Liver (tissue), 3 donors: ENCODE measurements around the gene SCPEP1.

ENCODE experiments used
- CTCF ChIP-seq: fragments of 150-350 bp; IDR thresholded peaks from 2 replicates; pipeline ENCODE4 v1.5.1; 2017; ENCODE audit warnings: improper control_type of control experiment, low read depth, low read length; ENCODE audit not compliant: missing input control
- FOXA1 ChIP-seq: IDR thresholded peaks from 2 replicates; pipeline ENCODE4 v1.6.1; 2016; ENCODE audit warnings: antibody characterized with exemption
- MAX ChIP-seq: IDR thresholded peaks from 2 replicates; pipeline ENCODE4 v1.6.1; 2016; ENCODE audit warnings: antibody characterized with exemption
- SP1 ChIP-seq: IDR thresholded peaks from 2 replicates; pipeline ENCODE4 v1.6.1; 2018; ENCODE audit warnings: antibody characterized with exemption, mild to moderate bottlenecking
- TAF1 ChIP-seq: conservative IDR thresholded peaks from 2 replicates; pipeline ENCODE4 v1.6.1; 2016; ENCODE audit warnings: antibody characterized with exemption, mild to moderate bottlenecking
- YY1 ChIP-seq: IDR thresholded peaks from 2 replicates; pipeline ENCODE4 v1.6.1; 2016; ENCODE audit warnings: antibody characterized with exemption, mild to moderate bottlenecking
- TF ChIP-seq, protein P1 (sequence below): IDR thresholded peaks from 2 replicates; pipeline ENCODE4 v1.6.1; 2016; ENCODE audit warnings: antibody characterized with exemption, mild to moderate bottlenecking
- donor health status: healthy.
- donor health status: healthy.

GRCh38 chr17:57001541-57001940 lies 23.6 kb downstream of the SCPEP1 start:
- TF ChIP-seq CTCF: no peak
- TF ChIP-seq MAX: no peak
- no peak for TF ChIP-seq SP1
- no peak for TF ChIP-seq FOXA1
- no peak for TF ChIP-seq YY1
- TF ChIP-seq, protein P1, sequence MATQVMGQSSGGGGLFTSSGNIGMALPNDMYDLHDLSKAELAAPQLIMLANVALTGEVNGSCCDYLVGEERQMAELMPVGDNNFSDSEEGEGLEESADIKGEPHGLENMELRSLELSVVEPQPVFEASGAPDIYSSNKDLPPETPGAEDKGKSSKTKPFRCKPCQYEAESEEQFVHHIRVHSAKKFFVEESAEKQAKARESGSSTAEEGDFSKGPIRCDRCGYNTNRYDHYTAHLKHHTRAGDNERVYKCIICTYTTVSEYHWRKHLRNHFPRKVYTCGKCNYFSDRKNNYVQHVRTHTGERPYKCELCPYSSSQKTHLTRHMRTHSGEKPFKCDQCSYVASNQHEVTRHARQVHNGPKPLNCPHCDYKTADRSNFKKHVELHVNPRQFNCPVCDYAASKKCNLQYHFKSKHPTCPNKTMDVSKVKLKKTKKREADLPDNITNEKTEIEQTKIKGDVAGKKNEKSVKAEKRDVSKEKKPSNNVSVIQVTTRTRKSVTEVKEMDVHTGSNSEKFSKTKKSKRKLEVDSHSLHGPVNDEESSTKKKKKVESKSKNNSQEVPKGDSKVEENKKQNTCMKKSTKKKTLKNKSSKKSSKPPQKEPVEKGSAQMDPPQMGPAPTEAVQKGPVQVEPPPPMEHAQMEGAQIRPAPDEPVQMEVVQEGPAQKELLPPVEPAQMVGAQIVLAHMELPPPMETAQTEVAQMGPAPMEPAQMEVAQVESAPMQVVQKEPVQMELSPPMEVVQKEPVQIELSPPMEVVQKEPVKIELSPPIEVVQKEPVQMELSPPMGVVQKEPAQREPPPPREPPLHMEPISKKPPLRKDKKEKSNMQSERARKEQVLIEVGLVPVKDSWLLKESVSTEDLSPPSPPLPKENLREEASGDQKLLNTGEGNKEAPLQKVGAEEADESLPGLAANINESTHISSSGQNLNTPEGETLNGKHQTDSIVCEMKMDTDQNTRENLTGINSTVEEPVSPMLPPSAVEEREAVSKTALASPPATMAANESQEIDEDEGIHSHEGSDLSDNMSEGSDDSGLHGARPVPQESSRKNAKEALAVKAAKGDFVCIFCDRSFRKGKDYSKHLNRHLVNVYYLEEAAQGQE: no peak
- TF ChIP-seq TAF1: no peak
